NCI-H446 (cell line): ENCODE results near the gene SCFD2.
"Not testable (repeated sequence)": the region's sequence is repeated elsewhere in the genome, so short reads cannot be mapped to it uniquely, and the experiment has no call there.

ENCODE experiments used
- DNase-seq, 2 experiments: peaks; one replicate each; lab custom pipeline; 2025; lab: John Stamatoyannopoulos, UW

Gene SCFD2

DNA sequence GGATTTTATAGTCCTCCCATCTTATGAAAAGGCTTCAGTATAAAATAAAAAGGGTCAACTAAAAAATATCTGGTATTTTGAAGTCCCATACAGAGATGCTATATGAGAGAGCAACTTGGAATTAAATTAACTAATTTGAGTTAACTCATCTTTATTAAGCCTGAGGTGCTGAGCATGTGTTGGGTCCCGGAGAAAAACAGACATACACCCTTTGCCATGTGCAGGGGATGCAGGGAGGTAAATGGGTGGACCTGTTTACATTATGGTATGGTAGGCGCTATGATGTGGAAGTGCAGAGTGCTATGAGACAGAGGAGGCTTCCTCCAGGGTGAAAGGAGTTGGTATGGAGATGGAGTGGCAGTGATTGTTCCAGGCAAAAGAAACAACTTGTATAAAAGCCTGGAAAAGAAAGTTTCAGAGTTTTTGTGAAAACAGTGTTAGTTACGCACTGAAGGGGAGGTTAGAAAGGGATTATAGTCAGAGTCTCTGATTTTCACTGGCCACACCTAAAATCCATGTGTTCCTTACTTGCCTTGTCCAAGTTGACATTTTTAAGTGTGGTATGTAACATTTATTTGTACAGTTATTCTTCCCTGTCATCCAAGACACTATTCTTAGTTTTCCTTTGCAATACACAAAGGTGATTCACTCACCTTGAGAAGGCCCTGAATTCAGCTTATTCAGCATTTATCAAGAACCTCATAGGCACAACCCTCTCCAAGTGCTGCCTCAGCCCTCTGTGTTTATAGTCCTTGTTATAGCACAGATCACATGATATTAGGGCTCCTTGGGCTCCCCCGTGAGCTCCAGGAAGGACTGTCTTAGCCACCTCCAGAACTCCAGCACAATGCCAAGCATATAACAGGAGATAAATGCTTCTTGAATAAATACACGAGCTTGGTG, 351.7 kb downstream of the SCFD2 start:
- no peak for DNase-seq

DNA sequence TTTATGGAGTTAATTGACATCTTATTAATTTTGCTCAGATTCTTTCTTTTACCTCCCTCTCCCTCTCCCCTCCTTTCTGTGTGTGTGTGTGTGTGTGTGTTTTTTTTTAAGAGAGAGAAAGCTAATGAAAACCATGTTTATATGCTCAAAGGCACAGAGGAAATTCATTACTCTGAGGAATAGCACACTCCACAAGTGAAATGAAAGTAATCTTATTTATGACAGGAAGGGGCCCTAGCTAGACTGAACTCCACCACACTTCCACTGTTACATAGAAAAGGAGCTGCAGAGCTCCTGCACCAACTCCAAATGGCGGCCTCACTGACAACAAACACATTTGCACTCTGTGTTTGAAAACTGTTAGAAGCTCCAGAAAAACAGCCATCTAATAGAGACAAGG, 353.1 kb downstream of the SCFD2 start:
- DNase-seq = no peak

DNA sequence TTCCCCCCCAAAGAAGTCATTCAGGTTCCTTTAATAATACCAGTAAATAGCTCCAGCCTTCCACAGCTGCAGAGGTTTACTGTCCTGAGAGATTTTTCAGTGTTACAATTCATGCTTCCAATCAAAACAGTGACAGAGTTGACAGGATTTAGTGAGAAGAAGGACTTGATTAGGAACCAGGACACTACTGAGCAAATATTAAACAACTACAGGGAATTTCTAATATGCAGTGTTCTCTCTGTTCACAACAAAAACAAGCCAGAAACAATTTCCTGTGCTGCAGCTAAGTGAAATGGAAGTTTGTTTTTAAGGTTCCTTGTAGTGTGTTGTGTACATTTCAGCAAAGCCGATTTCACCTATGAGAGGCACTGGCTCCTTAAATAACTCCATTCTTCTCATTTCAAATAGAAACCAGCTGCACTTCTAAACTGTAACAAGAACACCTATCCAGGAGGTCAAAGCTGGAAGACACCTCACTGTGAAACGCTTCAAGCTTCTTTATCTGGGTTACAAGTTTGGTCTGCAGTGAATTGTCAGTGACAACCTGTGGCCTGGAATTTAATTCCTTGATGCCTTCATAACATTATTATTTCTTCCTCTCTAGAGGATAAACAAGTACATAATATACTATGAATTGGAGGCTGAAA, 354.5 kb downstream of the SCFD2 start:
- no peak for DNase-seq

DNA sequence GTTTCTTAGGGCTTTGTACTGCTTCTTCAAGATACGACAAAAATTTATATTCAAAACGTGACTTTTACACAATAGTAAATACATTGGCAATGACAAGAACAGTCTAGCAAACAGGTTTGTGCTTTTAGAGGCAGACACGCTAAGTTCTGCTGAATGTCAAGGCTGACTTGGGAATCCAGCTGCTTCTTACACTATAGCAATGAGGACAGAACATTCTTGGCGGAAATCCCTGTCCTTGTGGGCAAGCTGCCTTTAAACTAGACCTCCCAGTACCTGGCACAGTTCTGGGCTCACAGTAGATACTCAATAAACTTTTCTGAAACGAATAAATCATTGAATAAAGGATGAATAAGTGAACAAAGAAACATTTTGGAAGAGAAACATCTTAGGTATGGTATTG, 355.5 kb downstream of the SCFD2 start:
- DNase-seq = peak in 1 of 2 experiments; percentile 8

DNA sequence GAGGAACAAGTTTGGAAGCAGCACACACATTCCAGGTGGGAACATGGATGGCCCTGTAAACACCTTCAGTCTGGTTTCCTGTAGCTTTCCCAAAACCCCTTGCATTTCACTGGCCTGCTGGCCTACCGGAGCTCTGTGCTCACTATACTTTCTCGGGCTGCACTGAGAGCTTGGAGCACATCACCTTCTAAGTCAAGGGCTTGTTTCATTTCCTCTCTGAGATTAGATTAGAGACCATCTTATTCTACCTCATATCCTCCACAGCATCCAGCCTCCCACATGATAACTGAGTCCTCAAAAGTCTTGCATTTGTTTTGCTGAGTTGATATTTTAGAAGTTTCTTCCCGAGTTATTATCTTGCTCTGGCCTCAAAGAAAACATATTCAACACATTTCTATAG, 356.0 kb downstream of the SCFD2 start:
- DNase-seq = no peak

DNA sequence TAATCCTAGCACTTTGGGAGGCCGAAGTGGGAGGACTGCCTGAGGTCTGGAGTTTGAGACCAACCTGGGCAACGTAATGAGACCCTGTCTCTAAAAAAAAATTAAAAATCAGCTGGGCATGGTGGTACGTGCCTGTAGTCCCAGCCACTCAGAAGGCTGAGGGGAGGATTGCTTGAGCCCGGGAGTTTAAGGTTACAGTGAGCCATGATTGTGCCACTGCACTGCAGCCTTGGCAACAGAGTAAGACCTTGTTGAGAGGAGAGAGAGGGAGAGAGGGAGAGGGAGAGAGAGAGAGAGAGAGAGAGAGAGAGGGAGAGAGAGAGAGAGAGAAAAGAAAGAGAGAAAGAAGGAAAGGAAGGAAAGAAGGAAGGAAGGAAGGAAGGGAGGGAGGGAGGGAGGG, 358.8 kb downstream of the SCFD2 start:
- DNase-seq = no peak

DNA sequence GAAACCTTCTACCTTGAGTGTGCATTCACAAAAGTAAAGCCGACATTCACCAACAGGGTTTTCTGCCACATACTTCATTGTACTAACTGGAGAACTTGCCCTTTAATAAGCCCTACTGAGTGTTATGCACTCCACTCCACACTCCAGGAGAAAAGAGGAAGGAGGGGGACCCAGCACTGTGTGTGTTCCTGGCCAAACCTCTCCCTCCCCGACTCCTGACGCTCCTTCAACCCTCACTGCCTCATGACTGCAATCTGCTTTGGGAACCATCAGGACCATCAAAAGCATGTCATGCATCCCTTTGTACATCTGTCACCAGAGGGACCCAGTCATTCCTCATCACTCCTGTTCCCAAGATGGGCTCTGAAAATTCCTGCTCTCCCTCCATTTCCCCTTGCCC, 360.1 kb downstream of the SCFD2 start:
- no peak for DNase-seq

DNA sequence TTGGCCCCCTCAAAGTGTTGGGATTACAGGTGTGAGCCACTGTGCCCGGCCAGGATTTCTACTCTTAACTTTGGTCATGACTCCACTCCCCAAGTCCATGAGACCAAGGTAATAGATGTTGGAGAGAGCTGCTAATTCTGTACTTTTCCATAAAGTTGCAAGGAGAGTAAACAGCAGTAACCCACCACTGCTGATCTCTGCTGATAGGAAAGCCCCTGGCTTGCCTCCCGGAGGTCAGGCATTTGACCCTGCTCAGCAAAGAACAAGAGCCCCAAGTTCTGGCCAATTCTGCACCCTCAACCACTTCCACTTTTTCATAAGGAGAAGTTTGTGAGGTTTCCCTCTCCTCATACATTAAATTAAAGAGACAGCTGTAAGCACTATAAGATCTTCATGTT, 360.7 kb downstream of the SCFD2 start:
- DNase-seq = no peak

DNA sequence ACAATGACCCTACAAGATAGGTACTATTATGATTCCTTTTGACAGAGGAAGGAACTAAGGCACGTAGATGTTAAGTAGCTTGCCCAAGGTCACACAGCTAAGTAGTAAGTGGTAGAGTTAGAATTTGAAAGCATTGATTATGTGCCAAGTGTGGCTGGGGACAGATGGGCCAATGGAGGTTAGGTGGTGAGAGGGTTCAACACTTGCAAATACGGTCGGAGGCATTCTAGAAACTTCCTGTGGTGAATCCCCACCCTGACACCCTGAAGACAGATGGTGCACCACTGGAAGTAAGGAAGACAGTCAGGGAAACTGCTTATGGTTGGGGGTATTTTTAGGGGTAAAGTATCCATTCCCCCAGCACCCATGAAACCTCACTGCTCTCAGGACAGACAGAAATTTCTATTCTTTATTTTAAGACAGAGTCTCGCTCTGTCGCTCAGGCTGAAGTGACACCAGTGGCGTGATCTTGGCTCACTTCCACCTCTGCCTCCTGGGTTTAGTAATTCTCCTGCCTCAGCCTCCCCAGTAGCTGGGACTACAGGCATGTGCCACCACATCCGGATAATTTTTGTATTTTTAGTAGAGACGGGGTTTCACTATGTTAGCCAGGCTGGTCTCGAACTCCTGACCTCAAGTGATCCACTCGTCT, 361.2 kb downstream of the SCFD2 start:
- DNase-seq = no peak

DNA sequence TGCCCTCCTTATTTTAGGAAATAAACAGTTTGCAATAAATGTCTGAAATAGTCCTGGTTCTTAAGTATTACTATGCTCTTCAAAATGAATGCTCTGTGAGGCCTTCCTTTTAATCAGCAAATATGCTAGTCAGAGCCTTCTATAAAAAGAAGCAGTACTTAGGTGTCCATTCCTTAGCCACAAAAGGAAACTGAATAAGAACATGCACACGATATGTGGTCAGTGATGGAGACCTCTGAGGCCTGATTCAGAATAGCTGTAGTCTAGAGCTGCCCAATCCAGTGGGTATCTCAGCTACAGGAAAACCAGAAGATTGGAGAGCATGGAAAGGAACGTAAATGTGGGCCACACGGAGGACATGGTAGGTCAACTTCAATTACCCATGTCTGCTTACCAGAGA, 361.9 kb downstream of the SCFD2 start:
- no peak for DNase-seq

DNA sequence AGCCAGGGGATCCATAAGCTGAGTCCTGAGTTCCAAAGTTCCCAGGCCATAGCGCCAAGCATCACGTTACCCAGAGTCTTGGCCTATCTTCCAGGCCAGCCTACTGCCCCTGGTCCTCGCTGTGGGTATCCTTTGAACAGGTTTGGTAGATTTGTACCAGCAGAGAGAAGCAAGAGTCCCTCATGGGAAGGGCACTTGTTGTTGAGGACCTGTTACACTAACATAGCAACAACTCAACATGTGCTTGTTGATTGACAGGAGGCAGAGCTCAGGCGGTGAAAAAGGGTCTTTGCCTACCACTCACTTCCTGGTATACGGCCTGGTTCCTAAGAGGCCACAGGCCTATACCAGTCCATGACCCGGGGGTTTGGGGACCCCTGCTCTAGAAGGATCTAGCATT, 365.3 kb downstream of the SCFD2 start:
- no peak for DNase-seq

DNA sequence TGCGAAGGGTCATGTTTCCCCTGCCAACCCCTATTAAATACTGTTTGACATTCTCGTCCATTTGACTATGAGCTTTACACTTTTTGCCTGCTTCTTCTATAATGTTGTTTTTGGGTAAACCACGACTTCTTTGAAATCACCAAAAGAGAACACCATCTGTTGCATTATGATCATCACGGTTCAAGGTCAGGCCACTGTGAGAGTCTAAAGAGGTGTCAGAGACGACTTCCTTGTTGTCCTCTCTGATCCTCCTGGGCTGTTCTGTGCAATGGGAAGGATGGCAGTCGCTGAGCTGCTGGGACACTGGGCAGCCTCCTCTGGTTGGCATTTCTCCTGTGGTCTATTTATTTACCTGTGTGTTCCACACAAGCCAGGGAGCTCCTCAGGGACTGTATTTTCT, 366.2 kb downstream of the SCFD2 start:
- DNase-seq = no peak

DNA sequence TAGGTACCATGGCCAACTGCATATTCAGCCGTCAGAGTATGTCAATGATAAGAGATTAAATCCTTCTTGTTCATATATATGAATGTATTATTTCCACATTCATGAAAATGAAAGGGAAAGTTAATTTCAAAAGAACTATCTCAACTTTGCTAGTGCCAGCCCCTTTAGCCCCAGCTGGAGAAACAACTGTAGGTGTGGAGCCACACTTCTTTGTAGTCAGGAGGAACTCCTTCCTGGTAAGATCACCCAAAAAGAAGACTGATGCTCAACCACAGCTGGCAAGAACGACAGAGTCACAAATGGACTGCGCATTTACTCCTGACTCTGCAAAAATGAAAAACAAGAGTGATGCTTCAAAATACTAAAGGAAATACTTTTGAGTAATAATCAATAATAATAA, 367.4 kb downstream of the SCFD2 start:
- no peak for DNase-seq

DNA sequence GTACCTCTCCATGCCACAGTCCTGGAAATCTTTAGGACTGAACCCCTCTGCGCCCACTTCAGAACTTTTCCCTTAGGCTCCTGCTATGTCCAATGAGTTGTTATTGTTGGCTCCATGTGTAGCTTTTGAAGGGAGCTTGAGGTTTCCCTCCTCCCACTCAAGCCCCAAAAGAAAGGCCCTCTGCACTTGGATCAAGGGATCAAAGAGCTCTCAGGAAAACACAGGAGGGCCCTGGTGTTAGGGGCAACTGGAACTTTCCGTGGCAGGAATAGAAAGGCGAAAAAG, 368.8 kb downstream of the SCFD2 start:
- no peak for DNase-seq

DNA sequence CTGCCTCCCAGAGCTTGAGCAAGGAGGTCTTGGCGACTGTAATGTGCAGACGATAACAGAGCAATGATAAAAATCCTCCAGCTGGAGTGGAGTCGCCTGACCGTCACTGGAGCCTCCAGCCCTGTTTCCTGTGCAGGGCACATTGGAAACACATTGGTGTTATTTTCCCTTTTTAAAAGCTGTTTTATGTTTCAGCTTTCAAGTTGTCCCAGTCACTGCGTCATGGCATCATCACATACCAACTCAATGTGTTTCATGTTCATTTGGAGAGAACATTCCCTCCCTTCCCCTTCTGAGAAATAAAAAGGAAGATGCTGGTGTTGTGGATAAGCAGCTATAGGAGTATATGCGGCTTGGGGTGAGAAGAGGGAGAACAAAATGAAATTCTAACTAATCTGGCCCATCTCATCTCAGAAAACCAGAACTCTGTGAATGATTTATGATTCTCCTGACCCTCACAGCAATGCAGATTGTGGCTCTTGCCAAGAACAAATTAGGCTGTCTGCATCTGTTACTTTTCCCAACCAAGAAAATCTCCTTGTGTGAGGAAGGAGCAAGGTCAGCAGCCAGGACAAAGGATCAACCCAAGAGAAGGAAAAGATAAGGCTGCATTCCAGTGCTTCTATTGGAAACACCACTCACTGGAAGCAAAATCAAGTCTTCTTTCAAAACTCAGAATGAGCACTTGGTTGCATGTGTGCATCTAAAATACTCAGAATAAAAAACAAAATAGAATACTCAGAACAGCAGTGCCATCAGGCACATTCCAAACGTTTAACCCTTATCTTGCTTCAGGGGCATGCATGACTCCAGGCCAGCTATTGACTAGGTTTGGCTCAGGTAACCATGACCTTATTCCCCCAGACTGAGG, 369.4 kb downstream of the SCFD2 start:
- DNase-seq = peak in 1 of 2 experiments; percentile 51

DNA sequence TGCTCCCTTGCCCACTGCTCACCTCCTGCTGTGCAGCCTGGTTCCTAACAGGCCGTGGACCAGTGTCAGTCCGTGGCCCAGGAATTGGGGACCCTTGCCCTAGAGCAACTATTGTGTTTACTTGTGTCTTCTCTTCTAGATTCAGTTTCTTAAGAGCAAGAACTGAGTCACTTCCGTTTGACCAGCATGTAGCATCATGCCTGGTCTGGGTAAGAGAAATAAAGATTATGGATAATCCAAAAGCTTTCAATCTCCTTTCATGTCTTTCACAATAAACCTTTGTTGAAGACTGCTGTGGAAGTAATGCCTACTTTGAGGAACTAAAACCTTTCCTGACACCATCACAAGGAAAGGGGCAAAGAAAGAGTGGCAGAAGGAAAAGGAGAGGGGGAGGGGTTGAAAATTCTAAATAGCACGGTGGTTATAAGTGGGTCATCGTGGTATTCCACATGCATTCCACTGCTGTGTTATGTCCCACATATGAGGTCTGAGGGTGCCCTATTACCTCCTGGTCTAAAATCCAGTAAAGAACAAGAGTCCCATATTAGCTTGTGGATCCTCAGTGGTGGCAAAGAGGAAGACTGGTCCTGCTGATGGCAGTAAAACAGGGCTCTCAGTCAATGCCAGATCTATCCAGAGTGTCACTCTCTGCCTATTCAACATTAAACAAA, 370.4 kb downstream of the SCFD2 start:
- DNase-seq = no peak

DNA sequence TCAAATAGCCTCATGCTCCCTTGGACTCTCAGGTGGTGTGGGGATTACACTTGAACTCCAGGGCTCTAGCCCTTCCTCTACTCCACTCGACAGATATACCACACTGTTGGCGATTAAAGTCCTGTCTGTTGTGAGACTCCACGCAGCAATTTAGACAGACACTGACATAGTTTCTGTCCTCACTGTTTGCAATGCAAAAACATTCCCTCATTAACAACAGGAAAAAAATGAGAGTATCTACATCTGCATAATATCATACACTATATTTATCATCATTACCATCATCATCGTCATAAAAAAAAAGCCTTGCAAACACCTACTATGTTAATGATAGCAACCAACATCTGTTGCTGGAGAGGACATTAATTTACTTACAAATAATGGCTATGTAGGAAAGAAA, 371.3 kb downstream of the SCFD2 start:
- no peak for DNase-seq

DNA sequence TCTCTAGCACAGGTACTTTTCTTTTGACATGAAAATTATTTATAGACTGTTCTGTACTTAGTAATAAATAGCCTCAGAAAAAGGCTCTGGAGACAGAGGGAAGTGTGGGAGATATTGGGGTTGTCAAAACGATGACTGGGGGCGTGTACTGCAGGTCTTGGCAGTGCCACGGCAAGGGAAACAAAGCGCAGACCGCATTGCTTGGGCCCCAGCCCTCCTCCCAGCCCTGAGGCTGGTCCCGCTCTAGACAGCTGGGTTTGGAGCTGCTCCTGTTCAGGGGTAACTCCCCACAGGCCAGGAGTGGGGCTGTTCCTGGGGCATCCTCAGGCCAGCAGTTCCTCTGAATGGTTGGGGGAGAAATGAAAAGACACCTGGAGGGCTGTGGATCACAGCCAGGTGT, 372.1 kb downstream of the SCFD2 start:
- DNase-seq = no peak

DNA sequence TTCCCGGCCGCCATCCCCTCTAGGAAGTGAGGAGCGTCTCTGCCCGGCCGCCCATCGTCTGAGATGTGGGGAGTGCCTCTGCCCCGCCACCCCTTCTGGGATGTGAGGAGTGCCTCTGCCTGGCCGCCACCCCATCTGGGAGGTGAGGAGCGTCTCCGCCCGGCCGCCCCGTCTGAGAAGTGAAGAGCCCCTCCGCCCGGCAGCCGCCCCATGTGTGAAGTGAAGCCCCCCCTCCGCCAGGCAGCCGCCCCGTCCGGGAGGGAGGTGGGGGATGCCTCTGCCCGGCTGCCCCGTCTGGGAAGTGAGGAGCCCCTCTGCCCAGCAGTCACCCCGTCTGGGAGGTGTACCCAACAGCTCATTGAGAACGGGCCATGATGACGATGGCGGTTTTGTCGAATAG, 373.3 kb downstream of the SCFD2 start:
- DNase-seq = not testable (repeated sequence)

DNA sequence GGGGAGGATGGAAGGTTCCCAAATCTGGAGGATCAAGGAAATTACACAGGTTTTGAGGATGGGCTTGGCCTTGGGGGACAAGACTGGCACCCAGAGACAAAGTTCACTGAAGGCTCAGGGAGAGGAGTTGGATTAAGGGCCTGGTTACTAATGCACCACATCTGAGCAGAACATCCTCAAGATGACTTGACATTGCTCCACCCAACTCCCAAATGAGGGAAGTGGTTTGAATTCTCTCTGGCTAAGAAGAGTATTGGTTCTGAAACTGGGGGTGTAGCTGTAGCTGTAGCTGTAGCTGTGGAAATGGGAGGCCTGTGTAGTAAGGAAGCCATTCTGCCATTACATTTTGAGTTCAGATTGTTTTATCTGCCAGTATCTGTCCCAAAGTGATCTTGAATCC, 374.4 kb downstream of the SCFD2 start:
- DNase-seq = no peak

DNA sequence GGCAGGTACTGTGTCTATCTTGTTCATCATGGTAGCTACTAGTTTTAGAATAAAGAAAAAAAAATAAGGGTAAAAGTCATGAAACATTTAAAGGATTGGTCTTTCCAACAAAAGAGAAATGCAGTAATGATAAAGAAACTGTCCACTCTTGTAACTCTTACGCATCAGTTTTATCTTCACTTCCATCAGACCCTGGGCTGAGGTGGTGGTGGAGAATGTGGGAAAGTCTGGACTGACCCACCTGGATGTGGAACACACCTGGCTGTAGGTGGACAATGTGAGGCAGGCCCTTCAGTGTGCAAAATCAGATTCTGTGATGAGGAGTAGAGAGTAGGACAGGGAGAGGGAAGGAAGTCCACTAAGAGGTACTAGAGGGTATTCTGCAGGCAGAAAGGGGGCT, 375.2 kb downstream of the SCFD2 start:
- no peak for DNase-seq

DNA sequence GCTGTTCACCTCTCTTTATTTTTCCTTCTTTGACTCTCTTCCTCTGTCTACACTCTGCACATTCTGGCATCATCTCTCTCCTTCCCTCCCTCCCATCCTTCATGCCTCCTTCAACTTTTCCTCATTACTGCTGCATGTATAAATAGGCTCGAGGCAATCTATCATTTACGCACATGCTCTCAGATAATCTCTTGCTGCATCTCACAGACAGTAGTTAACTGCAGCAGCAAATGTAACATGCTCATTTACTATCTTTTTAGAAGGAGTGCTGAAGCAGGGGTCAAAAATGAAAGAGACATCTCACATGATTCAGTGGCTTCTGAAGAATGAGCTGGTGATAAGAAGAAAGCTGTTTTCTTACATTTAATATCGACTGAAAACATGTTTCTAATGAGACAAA, 376.0 kb downstream of the SCFD2 start:
- no peak for DNase-seq
